Stomach (tissue), 9 donors: ENCODE results near the gene ZGRF1. TPM values are rescaled to one million over a fixed set of nuclear protein-coding genes. Genes with fewer than 3 reads are reported as not detected.
A peak's percentile ranks its signal among the peaks of the same experiment; 100 is the strongest.

ENCODE experiments used
- DNase-seq, 2 donors: peaks; one replicate each; pipeline versions ENCODE4 v3.0.0 to v3.0.0-alpha.2; 2013 to 2019
- H3K27ac ChIP-seq, 5 donors: fragments of 200-600 bp in 4 of 5; sonication (generic) in 4 of 5; one replicate each; pipeline ENCODE4 v1.5.1; 2013 to 2019; ENCODE audit warnings: mild to moderate bottlenecking in 1 of 5, moderate library complexity in 1 of 5
- H3K27me3 ChIP-seq, 3 donors: fragments of 200-600 bp; sonication (generic); one replicate each; pipeline ENCODE4 v1.5.1; 2017 to 2019; ENCODE audit warnings: mixed run types in 1 of 3
- H3K36me3 ChIP-seq, 4 donors: fragments of 200-600 bp; sonication (generic); 1 replicate in 3 of 4; 2 replicates in 1 of 4; pipeline ENCODE4 v1.5.1; 2016 to 2019
- H3K4me1 ChIP-seq, 4 donors: fragments of 200-600 bp; sonication (generic); one replicate each; pipeline ENCODE4 v1.5.1; 2016 to 2019
- H3K4me3 ChIP-seq, 4 donors: fragments of 200-600 bp; sonication (generic) in 3 of 4; one replicate each; pipeline ENCODE4 v1.5.1; 2016 to 2019; ENCODE audit warnings: mild to moderate bottlenecking in 1 of 4
- H3K9me3 ChIP-seq, 4 donors: fragments of 200-600 bp; sonication (generic); one replicate each; pipeline ENCODE4 v1.5.1; 2016 to 2019
- CTCF ChIP-seq, 7 experiments: fragments of 450-650 bp in 4 of 7; fragments of 200-600 bp in 3 of 7; sonication (generic) in 3 of 7; IDR thresholded peaks; one replicate each; pipeline ENCODE4 v1.5.1; 2016 to 2019; ENCODE audit warnings: antibody characterized with exemption in 7 of 7, control low read depth in 2 of 7, mild to moderate bottlenecking in 1 of 7
- EP300 ChIP-seq: sonication (generic); formaldehyde crosslinking; IDR thresholded peaks from one replicate; pipeline ENCODE4 v1.6.1; 2017; ENCODE audit warnings: antibody characterized with exemption
- POLR2A ChIP-seq, 4 donors: fragments of 450-650 bp; IDR thresholded peaks; one replicate each; pipeline ENCODE4 v1.6.1; 2016; ENCODE audit warnings: antibody characterized with exemption in 4 of 4, control low read depth in 2 of 4, mild to moderate bottlenecking in 1 of 4, moderate library complexity in 1 of 4
- POLR2AphosphoS5 ChIP-seq, 3 donors: sonication (generic); formaldehyde crosslinking; IDR thresholded peaks; one replicate each; pipeline ENCODE4 v1.6.1; 2016; ENCODE audit warnings: antibody characterized with exemption in 3 of 3
- WGBS, 5 donors: extraction: QIAGEN DNeasy Blood & Tissue Kit in 3 of 5; methylation state at CpG; one replicate each; pipeline versions ENCODE4 v1.1.5 to v1.1.7; 2013 to 2018; 5-methylcytosine and 5-hydroxymethylcytosine counted together
- intact Hi-C: fragments of 100-400 bp; cut with DNase I; formaldehyde crosslinking; loops from one replicate; pipeline ENCODE4 v1.15.1; 2023; ENCODE audit warnings: low total_unique reads
- polyA plus RNA-seq, 3 donors: library from polyadenylated mRNA; stranded (reverse); fragments of 200-250 nt; gene quantifications; one replicate each; pipeline ENCODE4 v1.2.3, GENCODE V29; 2013
- total RNA-seq, 5 donors: library from RNA; depleted of rRNA; stranded (reverse); fragments of >200 nt; gene quantifications; one replicate each; pipeline versions ENCODE4 v1.1.0 to v1.2.3, GENCODE V29; 2014 to 2016
- donor health status: healthy with polysubstance abuse.
- donor health status: Bipolar disorder and iron deficiency.
- donor health status: healthy.

ZGRF1 gene
- total and polyA plus RNA-seq, 8 donors: 0.46 to 20.6 (median 3.0) TPM

DNA sequence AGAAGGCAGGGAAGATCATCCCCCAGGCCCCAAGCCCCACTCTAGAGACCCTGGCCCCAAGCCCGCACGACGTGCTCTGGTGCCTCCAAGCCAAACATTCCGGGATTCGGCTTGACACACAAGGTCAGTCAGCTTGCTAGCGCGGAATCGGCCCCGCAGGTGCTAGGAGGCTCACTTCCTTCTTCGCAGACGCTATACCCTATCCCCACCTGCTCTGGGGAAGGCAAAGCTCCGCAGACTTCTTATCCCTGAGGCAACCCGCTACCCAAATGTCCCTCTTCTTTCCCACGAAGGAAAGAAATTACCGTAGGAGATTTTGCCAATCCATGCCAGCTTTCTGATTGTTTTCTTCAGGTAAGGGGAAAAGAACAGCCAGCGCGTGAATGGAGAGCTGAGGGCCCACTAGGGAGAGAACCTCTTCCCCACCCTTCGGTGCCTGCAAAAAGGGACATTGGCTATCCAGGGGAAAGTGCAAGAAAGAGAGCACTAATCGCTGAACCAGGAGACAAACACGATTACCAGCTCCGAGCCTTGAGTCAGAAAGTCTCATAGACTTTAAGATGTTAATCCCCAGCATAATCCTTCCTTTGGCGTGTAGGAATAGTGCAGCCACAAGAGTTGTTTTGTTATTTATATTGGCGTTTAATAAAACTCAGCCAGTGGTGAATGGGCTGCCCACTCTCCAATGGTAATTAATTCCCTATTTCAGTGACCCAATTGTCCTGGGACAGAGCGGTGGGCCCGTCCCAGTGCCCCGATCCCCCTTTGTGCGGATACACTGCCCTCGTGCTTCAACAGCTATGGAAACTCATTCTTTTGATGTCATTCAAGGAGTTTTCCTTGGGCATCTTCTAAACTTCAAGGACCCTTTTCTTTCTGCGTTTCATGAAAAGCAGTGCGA lies 115.3 kb downstream of the ZGRF1 start:
- intact Hi-C loops: no loop called here
- no peak overlapping the region for H3K27ac ChIP-seq
- H3K4me3 ChIP-seq: no peak overlapping the region
- peak in 1 of 2 donors; percentile 39 for DNase-seq
- WGBS, 5 donors: 7 to 10% (median 9%) methylated on average over 30 of the region's 30 CpGs
- H3K36me3 ChIP-seq: no peaks in the 10 kb centered on the region
- H3K27me3 ChIP-seq: peaks cover 48 to 93% (median 83%) of the 10 kb centered on the region in 3 donors
- H3K4me1 ChIP-seq: peaks cover 17 to 50% (median 35%) of the 10 kb centered on the region in 4 donors
- H3K9me3 ChIP-seq: peaks cover 0 to 29% (median 12%) of the 10 kb centered on the region in 4 donors
- TF ChIP-seq EP300 (no peak), POLR2AphosphoS5 (IDR thresholded peaks at IDR 0.05) (no peak), CTCF (IDR thresholded peaks at IDR 0.05) (no peak), POLR2A (IDR thresholded peaks at IDR 0.05) (no peak)

DNA sequence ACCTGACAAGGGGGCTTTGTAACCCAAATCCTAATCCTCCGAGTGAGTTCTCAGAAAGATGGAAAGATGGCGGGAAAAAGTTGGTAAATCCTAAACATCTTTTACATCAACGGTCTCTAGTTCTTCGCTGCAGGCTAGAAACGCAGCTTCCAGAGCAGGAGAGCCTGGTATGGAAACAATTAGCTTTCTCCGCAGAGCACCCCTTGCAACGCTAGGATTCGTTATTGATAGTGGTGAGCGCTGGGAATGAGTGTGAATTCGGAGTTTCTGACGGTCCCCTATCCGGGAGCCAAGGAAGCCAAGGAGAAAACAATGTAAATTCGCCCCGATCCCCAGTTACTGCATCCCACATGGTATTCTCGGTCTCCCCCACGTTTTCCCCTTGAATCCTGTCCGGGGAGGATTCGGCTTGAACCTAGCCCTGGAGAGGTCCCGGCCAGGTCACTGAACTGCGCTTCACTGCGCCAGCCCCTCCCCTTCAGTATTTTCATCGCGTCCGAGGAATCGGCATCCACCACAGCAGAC lies 116.0 kb downstream of the ZGRF1 start:
- TF ChIP-seq EP300 (no peak), POLR2A (IDR thresholded peaks at IDR 0.05) (no peak), POLR2AphosphoS5 (IDR thresholded peaks at IDR 0.05) (no peak), CTCF (IDR thresholded peaks at IDR 0.05) (no peak)
- Histone ChIP-seq H3K4me1 (peaks cover 25 to 57% (median 42%) of the 10 kb centered on the region in 4 donors), H3K9me3 (peaks cover 0 to 29% (median 12%) of the 10 kb centered on the region in 4 donors), H3K27me3 (peaks cover 49 to 100% (median 90%) of the 10 kb centered on the region in 3 donors), H3K4me3 (no peak overlapping the region), H3K27ac (no peak overlapping the region), H3K36me3 (no peaks in the 10 kb centered on the region)
- intact Hi-C loops: no loop called here
- no peak for DNase-seq
- 4 to 8% (median 7%) methylated on average over 25 of the region's 25 CpGs for WGBS, 5 donors

GRCh38 chr4:112519689-112520597 lies 116.8 kb downstream of the ZGRF1 start:
- H3K27me3 ChIP-seq: peaks cover 55 to 100% (median 97%) of the 10 kb centered on the region in 3 donors
- H3K36me3 ChIP-seq: no peaks in the 10 kb centered on the region
- no peak for DNase-seq
- H3K9me3 ChIP-seq: peaks cover 0 to 29% (median 12%) of the 10 kb centered on the region in 4 donors
- H3K27ac ChIP-seq: no peak overlapping the region
- TF ChIP-seq POLR2AphosphoS5 (IDR thresholded peaks at IDR 0.05) (no peak), POLR2A (IDR thresholded peaks at IDR 0.05) (no peak), EP300 (no peak), CTCF (IDR thresholded peaks at IDR 0.05) (no peak)
- 6 to 12% (median 8%) methylated on average over 21 of the region's 21 CpGs for WGBS, 5 donors
- peaks cover 32 to 64% (median 49%) of the 10 kb centered on the region in 4 donors for H3K4me1 ChIP-seq
- intact Hi-C loops: no loop called here
- H3K4me3 ChIP-seq: no peak overlapping the region

DNA sequence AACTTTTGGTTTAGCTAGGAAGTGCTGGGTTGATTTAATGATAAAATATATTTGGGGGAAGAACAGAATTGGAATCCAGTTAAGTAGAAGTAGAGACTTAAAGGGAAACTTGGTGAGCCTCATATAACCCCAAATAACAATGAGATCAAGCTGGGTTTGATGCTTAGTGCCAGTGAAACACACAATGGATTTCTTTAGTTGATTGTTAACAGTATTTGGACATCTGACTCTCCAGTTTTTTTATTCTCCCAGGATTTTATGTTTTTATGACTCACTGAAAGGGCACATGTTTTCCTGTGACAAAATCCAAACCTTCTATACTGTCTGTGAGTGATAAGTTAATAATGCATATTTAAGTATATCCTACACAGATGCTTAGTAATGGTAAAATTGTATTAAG lies 118.0 kb downstream of the ZGRF1 start:
- TF ChIP-seq POLR2AphosphoS5 (IDR thresholded peaks at IDR 0.05) (no peak), POLR2A (IDR thresholded peaks at IDR 0.05) (no peak), EP300 (no peak), CTCF (IDR thresholded peaks at IDR 0.05) (no peak)
- H3K4me1 ChIP-seq: peaks cover 36 to 68% (median 54%) of the 10 kb centered on the region in 4 donors
- H3K9me3 ChIP-seq: peaks cover 0 to 29% (median 12%) of the 10 kb centered on the region in 4 donors
- H3K27me3 ChIP-seq: peaks cover 62 to 100% (median 99%) of the 10 kb centered on the region in 3 donors
- H3K36me3 ChIP-seq: no peaks in the 10 kb centered on the region
- no peak overlapping the region for H3K27ac ChIP-seq
- DNase-seq: no peak
- H3K4me3 ChIP-seq: no peak overlapping the region
- intact Hi-C loops: no loop called here
